ENCODE measurements around the gene KLHL5.

GRCh38 chr4:39021631-39022030, 40.4 kb upstream of the KLHL5 start:
- no peak for TF ChIP-seq EZH2phosphoT487 (IDR thresholded peaks at IDR 0.05; ENCODE audit: insufficient read depth, low read depth)
- no peak for TF ChIP-seq EZH2 (IDR thresholded peaks at IDR 0.05; ENCODE audit: insufficient read depth, poor library complexity, severe bottlenecking)
